WTC11 (cell line): ENCODE measurements around the gene PSD. TPM values are rescaled to one million over a fixed set of nuclear protein-coding genes. Genes with fewer than 3 reads are reported as not detected.
A peak's percentile ranks its signal among the peaks of the same experiment; 100 is the strongest.

Experiments
- ATF1 ChIP-seq: sonication (generic); formaldehyde crosslinking; IDR thresholded peaks from 2 replicates; pipeline ENCODE4 v1.8.1; 2023; ENCODE audit warnings: mild to moderate bottlenecking, moderate library complexity, missing genetic modification reagents
- CBFB ChIP-seq: sonication (generic); formaldehyde crosslinking; IDR thresholded peaks from 2 replicates; pipeline ENCODE4 v1.8.1; 2022; ENCODE audit warnings: mild to moderate bottlenecking, low read depth, missing genetic modification reagents
- EMX1 ChIP-seq: fragments of 250-450 bp; sonication (Bioruptor Pico); IDR thresholded peaks from 2 replicates; pipeline ENCODE4 v1.8.0; 2021; ENCODE audit warnings: mild to moderate bottlenecking
- JAZF1 ChIP-seq: fragments of 250-450 bp; sonication (Bioruptor Pico); IDR thresholded peaks from 2 replicates; pipeline ENCODE4 v1.9.0; 2021; ENCODE audit warnings: moderate library complexity, mild to moderate bottlenecking, inconsistent platforms
- KAT7 ChIP-seq: sonication (generic); formaldehyde crosslinking; IDR thresholded peaks from 2 replicates; pipeline ENCODE4 v1.8.1; 2023; ENCODE audit warnings: missing genetic modification reagents, mild to moderate bottlenecking, borderline replicate concordance
- NFE2L1 ChIP-seq: sonication (generic); formaldehyde crosslinking; IDR thresholded peaks from 2 replicates; pipeline ENCODE4 v1.8.1; 2023; ENCODE audit warnings: missing genetic modification reagents
- NR2C2 ChIP-seq: sonication (generic); formaldehyde crosslinking; IDR thresholded peaks from 2 replicates; pipeline ENCODE4 v1.8.0; 2022; ENCODE audit warnings: mild to moderate bottlenecking, missing genetic modification reagents
- NR3C1 ChIP-seq: sonication (generic); formaldehyde crosslinking; conservative IDR thresholded peaks from 2 replicates; pipeline ENCODE4 v1.8.1; 2023; ENCODE audit warnings: low read depth, mild to moderate bottlenecking, missing genetic modification reagents
- SP1 ChIP-seq: sonication (generic); formaldehyde crosslinking; conservative IDR thresholded peaks from 2 replicates; pipeline ENCODE4 v1.8.1; 2022; ENCODE audit warnings: missing genetic modification reagents
- TP53 ChIP-seq: sonication (generic); formaldehyde crosslinking; IDR thresholded peaks from 2 replicates; pipeline ENCODE4 v1.8.1; 2023; ENCODE audit warnings: mild to moderate bottlenecking, missing genetic modification reagents
- ZBTB21 ChIP-seq: sonication (generic); formaldehyde crosslinking; IDR thresholded peaks from 2 replicates; pipeline ENCODE4 v1.8.1; 2023; ENCODE audit warnings: mild to moderate bottlenecking, missing genetic modification reagents, borderline replicate concordance
- ZNF121 ChIP-seq: sonication (generic); formaldehyde crosslinking; IDR thresholded peaks from 2 replicates; pipeline ENCODE4 v1.8.0; 2023; ENCODE audit warnings: missing genetic modification reagents
- ZNF219 ChIP-seq: sonication (generic); formaldehyde crosslinking; IDR thresholded peaks from 2 replicates; pipeline ENCODE4 v1.8.0; 2023; ENCODE audit warnings: missing genetic modification reagents, mild to moderate bottlenecking, borderline replicate concordance
- ZNF317 ChIP-seq: sonication (generic); formaldehyde crosslinking; IDR thresholded peaks from 2 replicates; pipeline ENCODE4 v1.8.1; 2023; ENCODE audit warnings: low read depth, mild to moderate bottlenecking, moderate library complexity, missing genetic modification reagents, borderline replicate concordance
- ZNF416 ChIP-seq: fragments of 250-450 bp; sonication (Bioruptor Pico); IDR thresholded peaks from 2 replicates; pipeline ENCODE4 v1.9.0; 2021; ENCODE audit warnings: mild to moderate bottlenecking, inconsistent platforms
- total RNA-seq: library from RNA; stranded (reverse); gene quantifications from 3 replicates; pipeline ENCODE4 v1.2.3, GENCODE V29; 2021
- TF ChIP-seq, protein P1 (sequence below): sonication (generic); formaldehyde crosslinking; IDR thresholded peaks from 2 replicates; pipeline ENCODE4 v1.8.0; 2023; ENCODE audit warnings: missing genetic modification reagents, mild to moderate bottlenecking, borderline replicate concordance
- TF ChIP-seq, protein P2 (sequence below): sonication (generic); formaldehyde crosslinking; IDR thresholded peaks from 2 replicates; pipeline ENCODE4 v1.8.1; 2022; ENCODE audit warnings: low read depth, missing genetic modification reagents, borderline replicate concordance
- TF ChIP-seq, protein P3 (sequence below): fragments of 250-450 bp; sonication (Bioruptor Pico); IDR thresholded peaks from 2 replicates; pipeline ENCODE4 v1.9.0; 2021; ENCODE audit warnings: mild to moderate bottlenecking, borderline replicate concordance
- TF ChIP-seq, protein P4 (sequence below): sonication (generic); formaldehyde crosslinking; IDR thresholded peaks from 2 replicates; pipeline ENCODE4 v1.8.1; 2022; ENCODE audit warnings: mild to moderate bottlenecking, moderate library complexity, missing genetic modification reagents
- TF ChIP-seq, protein P5 (sequence below): sonication (generic); formaldehyde crosslinking; IDR thresholded peaks from 2 replicates; pipeline ENCODE4 v1.8.1; 2022; ENCODE audit warnings: mild to moderate bottlenecking, missing genetic modification reagents, moderate library complexity, borderline replicate concordance
- TF ChIP-seq, protein P6 (sequence below): sonication (generic); formaldehyde crosslinking; IDR thresholded peaks from 2 replicates; pipeline ENCODE4 v1.8.1; 2023; ENCODE audit warnings: mild to moderate bottlenecking, moderate library complexity, missing genetic modification reagents
- TF ChIP-seq, protein P7 (sequence below): sonication (generic); formaldehyde crosslinking; IDR thresholded peaks from 2 replicates; pipeline ENCODE4 v1.8.0; 2022; ENCODE audit warnings: mild to moderate bottlenecking, missing genetic modification reagents

The PSD gene
- total RNA-seq, 1 experiment from 2014 or later: 12.5 TPM

DNA sequence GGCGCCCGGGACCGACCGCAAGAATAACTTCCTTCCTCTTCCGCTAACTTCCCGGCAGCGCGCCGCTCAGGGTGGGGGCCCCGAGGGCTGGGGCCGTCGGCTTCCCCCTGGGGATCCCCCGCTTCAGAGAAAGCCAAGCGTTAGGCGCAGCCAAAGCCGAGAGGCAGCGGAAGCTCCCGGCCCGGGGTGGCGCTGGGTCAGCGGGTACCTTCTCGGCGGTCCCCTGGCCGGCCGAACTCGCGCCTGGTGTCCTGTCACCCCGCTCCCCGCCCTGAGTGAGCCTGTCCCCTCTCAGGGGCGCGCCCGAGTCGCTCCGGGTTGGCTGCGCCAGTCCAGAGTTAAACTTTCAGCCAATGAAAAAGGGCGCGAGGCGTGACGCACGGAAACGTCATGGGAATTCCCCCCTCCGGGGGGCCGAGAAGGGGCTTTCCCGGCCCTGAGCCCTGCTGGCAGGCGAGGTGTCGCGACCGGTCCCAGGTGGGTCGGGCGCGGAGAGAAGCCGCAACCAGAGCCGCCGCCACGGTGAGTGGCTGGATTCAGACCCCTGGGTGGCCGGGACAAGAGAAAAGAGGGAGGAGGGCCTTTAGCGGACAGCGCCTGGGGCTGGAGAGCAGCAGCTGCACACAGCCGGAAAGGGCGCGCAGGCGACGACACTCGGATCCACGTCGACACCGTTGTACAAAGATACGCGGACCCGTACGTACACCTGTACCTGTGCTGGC is 24.3 kb downstream of the PSD start (continued):
- TF ChIP-seq, protein P1, sequence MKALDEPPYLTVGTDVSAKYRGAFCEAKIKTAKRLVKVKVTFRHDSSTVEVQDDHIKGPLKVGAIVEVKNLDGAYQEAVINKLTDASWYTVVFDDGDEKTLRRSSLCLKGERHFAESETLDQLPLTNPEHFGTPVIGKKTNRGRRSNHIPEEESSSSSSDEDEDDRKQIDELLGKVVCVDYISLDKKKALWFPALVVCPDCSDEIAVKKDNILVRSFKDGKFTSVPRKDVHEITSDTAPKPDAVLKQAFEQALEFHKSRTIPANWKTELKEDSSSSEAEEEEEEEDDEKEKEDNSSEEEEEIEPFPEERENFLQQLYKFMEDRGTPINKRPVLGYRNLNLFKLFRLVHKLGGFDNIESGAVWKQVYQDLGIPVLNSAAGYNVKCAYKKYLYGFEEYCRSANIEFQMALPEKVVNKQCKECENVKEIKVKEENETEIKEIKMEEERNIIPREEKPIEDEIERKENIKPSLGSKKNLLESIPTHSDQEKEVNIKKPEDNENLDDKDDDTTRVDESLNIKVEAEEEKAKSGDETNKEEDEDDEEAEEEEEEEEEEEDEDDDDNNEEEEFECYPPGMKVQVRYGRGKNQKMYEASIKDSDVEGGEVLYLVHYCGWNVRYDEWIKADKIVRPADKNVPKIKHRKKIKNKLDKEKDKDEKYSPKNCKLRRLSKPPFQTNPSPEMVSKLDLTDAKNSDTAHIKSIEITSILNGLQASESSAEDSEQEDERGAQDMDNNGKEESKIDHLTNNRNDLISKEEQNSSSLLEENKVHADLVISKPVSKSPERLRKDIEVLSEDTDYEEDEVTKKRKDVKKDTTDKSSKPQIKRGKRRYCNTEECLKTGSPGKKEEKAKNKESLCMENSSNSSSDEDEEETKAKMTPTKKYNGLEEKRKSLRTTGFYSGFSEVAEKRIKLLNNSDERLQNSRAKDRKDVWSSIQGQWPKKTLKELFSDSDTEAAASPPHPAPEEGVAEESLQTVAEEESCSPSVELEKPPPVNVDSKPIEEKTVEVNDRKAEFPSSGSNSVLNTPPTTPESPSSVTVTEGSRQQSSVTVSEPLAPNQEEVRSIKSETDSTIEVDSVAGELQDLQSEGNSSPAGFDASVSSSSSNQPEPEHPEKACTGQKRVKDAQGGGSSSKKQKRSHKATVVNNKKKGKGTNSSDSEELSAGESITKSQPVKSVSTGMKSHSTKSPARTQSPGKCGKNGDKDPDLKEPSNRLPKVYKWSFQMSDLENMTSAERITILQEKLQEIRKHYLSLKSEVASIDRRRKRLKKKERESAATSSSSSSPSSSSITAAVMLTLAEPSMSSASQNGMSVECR (CRISPR knock-in tag): no peak; the same call in 1 of the 2 replicates
- TF ChIP-seq, protein P2, sequence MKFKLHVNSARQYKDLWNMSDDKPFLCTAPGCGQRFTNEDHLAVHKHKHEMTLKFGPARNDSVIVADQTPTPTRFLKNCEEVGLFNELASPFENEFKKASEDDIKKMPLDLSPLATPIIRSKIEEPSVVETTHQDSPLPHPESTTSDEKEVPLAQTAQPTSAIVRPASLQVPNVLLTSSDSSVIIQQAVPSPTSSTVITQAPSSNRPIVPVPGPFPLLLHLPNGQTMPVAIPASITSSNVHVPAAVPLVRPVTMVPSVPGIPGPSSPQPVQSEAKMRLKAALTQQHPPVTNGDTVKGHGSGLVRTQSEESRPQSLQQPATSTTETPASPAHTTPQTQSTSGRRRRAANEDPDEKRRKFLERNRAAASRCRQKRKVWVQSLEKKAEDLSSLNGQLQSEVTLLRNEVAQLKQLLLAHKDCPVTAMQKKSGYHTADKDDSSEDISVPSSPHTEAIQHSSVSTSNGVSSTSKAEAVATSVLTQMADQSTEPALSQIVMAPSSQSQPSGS (CRISPR knock-in tag): no peak
- no peak; the same call in none of the 2 replicates for TF ChIP-seq SP1 (CRISPR knock-in tag)
- TF ChIP-seq, protein P3, sequence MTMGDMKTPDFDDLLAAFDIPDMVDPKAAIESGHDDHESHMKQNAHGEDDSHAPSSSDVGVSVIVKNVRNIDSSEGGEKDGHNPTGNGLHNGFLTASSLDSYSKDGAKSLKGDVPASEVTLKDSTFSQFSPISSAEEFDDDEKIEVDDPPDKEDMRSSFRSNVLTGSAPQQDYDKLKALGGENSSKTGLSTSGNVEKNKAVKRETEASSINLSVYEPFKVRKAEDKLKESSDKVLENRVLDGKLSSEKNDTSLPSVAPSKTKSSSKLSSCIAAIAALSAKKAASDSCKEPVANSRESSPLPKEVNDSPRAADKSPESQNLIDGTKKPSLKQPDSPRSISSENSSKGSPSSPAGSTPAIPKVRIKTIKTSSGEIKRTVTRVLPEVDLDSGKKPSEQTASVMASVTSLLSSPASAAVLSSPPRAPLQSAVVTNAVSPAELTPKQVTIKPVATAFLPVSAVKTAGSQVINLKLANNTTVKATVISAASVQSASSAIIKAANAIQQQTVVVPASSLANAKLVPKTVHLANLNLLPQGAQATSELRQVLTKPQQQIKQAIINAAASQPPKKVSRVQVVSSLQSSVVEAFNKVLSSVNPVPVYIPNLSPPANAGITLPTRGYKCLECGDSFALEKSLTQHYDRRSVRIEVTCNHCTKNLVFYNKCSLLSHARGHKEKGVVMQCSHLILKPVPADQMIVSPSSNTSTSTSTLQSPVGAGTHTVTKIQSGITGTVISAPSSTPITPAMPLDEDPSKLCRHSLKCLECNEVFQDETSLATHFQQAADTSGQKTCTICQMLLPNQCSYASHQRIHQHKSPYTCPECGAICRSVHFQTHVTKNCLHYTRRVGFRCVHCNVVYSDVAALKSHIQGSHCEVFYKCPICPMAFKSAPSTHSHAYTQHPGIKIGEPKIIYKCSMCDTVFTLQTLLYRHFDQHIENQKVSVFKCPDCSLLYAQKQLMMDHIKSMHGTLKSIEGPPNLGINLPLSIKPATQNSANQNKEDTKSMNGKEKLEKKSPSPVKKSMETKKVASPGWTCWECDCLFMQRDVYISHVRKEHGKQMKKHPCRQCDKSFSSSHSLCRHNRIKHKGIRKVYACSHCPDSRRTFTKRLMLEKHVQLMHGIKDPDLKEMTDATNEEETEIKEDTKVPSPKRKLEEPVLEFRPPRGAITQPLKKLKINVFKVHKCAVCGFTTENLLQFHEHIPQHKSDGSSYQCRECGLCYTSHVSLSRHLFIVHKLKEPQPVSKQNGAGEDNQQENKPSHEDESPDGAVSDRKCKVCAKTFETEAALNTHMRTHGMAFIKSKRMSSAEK: no peak
- TF ChIP-seq, protein P4, sequence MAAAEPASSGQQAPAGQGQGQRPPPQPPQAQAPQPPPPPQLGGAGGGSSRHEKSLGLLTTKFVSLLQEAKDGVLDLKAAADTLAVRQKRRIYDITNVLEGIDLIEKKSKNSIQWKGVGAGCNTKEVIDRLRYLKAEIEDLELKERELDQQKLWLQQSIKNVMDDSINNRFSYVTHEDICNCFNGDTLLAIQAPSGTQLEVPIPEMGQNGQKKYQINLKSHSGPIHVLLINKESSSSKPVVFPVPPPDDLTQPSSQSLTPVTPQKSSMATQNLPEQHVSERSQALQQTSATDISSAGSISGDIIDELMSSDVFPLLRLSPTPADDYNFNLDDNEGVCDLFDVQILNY (CRISPR knock-in tag): no peak
- TF ChIP-seq NFE2L1 (CRISPR knock-in tag): no peak
- TF ChIP-seq ZNF416 (CRISPR knock-in tag): no peak
- TF ChIP-seq ZNF219 (CRISPR knock-in tag): 0 out of 2 replicates have a peak, but pooled peaks have one; percentile 64
- no peak for TF ChIP-seq NR3C1
- TF ChIP-seq, protein P5, sequence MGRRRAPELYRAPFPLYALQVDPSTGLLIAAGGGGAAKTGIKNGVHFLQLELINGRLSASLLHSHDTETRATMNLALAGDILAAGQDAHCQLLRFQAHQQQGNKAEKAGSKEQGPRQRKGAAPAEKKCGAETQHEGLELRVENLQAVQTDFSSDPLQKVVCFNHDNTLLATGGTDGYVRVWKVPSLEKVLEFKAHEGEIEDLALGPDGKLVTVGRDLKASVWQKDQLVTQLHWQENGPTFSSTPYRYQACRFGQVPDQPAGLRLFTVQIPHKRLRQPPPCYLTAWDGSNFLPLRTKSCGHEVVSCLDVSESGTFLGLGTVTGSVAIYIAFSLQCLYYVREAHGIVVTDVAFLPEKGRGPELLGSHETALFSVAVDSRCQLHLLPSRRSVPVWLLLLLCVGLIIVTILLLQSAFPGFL (CRISPR knock-in tag): no peak
- no peak for TF ChIP-seq ZNF317
- no peak for TF ChIP-seq EMX1 (CRISPR knock-in tag)
- no peak for TF ChIP-seq ZNF121 (CRISPR knock-in tag)
- TF ChIP-seq ATF1 (CRISPR knock-in tag): no peak
- no peak for TF ChIP-seq TP53
- TF ChIP-seq, protein P6, sequence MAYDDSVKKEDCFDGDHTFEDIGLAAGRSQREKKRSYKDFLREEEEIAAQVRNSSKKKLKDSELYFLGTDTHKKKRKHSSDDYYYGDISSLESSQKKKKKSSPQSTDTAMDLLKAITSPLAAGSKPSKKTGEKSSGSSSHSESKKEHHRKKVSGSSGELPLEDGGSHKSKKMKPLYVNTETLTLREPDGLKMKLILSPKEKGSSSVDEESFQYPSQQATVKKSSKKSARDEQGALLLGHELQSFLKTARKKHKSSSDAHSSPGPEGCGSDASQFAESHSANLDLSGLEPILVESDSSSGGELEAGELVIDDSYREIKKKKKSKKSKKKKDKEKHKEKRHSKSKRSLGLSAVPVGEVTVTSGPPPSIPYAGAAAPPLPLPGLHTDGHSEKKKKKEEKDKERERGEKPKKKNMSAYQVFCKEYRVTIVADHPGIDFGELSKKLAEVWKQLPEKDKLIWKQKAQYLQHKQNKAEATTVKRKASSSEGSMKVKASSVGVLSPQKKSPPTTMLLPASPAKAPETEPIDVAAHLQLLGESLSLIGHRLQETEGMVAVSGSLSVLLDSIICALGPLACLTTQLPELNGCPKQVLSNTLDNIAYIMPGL (CRISPR knock-in tag): peak; percentile 78
- no peak for TF ChIP-seq NR2C2 (CRISPR knock-in tag)
- no peak for TF ChIP-seq KAT7 (CRISPR knock-in tag)
- TF ChIP-seq, protein P7, sequence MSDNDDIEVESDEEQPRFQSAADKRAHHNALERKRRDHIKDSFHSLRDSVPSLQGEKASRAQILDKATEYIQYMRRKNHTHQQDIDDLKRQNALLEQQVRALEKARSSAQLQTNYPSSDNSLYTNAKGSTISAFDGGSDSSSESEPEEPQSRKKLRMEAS: peak; percentile 60; the same call in 1 of the 2 replicates
- TF ChIP-seq JAZF1 (CRISPR knock-in tag): no peak
- TF ChIP-seq CBFB (CRISPR knock-in tag): no peak
- peak; percentile 92 for TF ChIP-seq ZBTB21 (CRISPR knock-in tag)
